Osteoblast (primary cell): ENCODE data around the gene PIGR. TPM values are rescaled to one million over a fixed set of nuclear protein-coding genes. Genes with fewer than 3 reads are reported as not detected.

ENCODE experiments used
- DNase-seq: peaks from one replicate; pipeline ENCODE4 v3.0.0; 2011; ENCODE audit warnings: low spot score, mixed read lengths; ENCODE audit not compliant: insufficient read length; ENCODE audit errors: missing footprints
- H2AFZ ChIP-seq: 2 replicates; pipeline ENCODE4 v1.6.0; 2011; ENCODE audit warnings: mild to moderate bottlenecking, low read length
- H3K27ac ChIP-seq: 2 replicates; pipeline ENCODE4 v1.5.1; 2011; ENCODE audit warnings: mild to moderate bottlenecking, low read depth, low read length, moderate library complexity
- H3K27me3 ChIP-seq: 2 replicates; pipeline ENCODE4 v1.6.0; 2012; ENCODE audit warnings: mild to moderate bottlenecking, control low read depth, inconsistent platforms, low read length, moderate library complexity; ENCODE audit not compliant: insufficient read depth
- H3K36me3 ChIP-seq: 2 replicates; pipeline ENCODE4 v1.5.1; 2011; ENCODE audit warnings: mild to moderate bottlenecking, low read length, control low read depth, moderate library complexity; ENCODE audit not compliant: insufficient read depth
- H3K4me1 ChIP-seq: 2 replicates; pipeline ENCODE4 v1.5.1; 2011; ENCODE audit warnings: mild to moderate bottlenecking, low read length, control low read depth, moderate library complexity; ENCODE audit not compliant: insufficient read depth
- H3K4me2 ChIP-seq: 2 replicates; pipeline ENCODE4 v1.6.0; 2011; ENCODE audit warnings: mild to moderate bottlenecking, low read length; ENCODE audit not compliant: insufficient read depth
- H3K4me3 ChIP-seq: fragments of 200-600 bp; sonication (generic); 3 replicates; pipeline ENCODE4 v1.5.1; 2012; ENCODE audit warnings: mild to moderate bottlenecking, low read length, inconsistent platforms; ENCODE audit not compliant: insufficient read depth
- H3K79me2 ChIP-seq: 2 replicates; pipeline ENCODE4 v1.6.0; 2012; ENCODE audit warnings: mild to moderate bottlenecking, low read length, control low read depth, inconsistent platforms; ENCODE audit not compliant: insufficient read depth
- H3K9me3 ChIP-seq: 2 replicates; pipeline ENCODE4 v1.5.1; 2011; ENCODE audit warnings: low read depth, low read length, control low read depth
- H4K20me1 ChIP-seq: 2 replicates; pipeline ENCODE4 v1.6.0; 2012; ENCODE audit warnings: mild to moderate bottlenecking, low read length, control low read depth; ENCODE audit not compliant: insufficient read depth
- total RNA-seq: library from RNA; depleted of rRNA; stranded (reverse); fragments of >200 nt; gene quantifications from 2 replicates; pipeline ENCODE4 v1.2.3, GENCODE V29; 2012
- TF ChIP-seq, protein P1 (sequence below): IDR thresholded peaks from 2 replicates; pipeline ENCODE4 v1.5.1; 2011; ENCODE audit warnings: mild to moderate bottlenecking, low read depth, low read length, moderate library complexity; ENCODE audit errors: extremely low read depth

The PIGR gene, protein sequence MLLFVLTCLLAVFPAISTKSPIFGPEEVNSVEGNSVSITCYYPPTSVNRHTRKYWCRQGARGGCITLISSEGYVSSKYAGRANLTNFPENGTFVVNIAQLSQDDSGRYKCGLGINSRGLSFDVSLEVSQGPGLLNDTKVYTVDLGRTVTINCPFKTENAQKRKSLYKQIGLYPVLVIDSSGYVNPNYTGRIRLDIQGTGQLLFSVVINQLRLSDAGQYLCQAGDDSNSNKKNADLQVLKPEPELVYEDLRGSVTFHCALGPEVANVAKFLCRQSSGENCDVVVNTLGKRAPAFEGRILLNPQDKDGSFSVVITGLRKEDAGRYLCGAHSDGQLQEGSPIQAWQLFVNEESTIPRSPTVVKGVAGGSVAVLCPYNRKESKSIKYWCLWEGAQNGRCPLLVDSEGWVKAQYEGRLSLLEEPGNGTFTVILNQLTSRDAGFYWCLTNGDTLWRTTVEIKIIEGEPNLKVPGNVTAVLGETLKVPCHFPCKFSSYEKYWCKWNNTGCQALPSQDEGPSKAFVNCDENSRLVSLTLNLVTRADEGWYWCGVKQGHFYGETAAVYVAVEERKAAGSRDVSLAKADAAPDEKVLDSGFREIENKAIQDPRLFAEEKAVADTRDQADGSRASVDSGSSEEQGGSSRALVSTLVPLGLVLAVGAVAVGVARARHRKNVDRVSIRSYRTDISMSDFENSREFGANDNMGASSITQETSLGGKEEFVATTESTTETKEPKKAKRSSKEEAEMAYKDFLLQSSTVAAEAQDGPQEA
- total RNA-seq: not detected in 2 replicates

DNA sequence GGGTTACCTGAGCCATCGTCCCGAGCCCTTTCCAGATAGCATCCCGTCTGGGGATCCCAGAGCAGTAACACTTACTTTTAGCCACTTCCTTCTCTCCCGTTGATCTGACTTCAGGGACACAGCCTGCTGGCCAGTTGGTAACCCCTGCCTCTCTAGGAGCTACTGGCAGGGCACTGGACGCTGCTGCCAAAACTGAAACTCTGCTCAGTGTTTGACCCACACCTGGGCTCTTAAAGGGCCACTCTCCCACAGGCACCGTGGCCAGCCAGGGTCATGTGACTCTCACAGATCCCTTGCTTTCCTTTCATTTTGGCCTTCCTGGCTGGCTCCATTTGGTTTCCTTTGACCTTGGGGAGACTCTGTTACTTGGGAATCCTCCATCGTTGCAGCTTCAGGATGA is at the start of gene PIGR:
TSS of gene PIGR (minus strand) at position 206 of the 400 bp plus-strand sequence. CDS start 5,935 bp downstream, outside the sequence.
- Histone ChIP-seq H3K36me3 (no peaks in the 10 kb centered on the region), H2AFZ (no peak within 1 kb of the TSS), H3K4me2 (no peak within 1 kb of the TSS), H3K9me3 (no peaks in the 10 kb centered on the region), H3K79me2 (no peaks in the 10 kb centered on the region), H3K27ac (no peak within 1 kb of the TSS), H3K4me3 (no peak within 1 kb of the TSS), H3K4me1 (no peaks in the 10 kb centered on the region), H3K27me3 (peaks cover 31% of the 10 kb centered on the region), H4K20me1 (no peaks in the 10 kb centered on the region)
- TF ChIP-seq, protein P1, sequence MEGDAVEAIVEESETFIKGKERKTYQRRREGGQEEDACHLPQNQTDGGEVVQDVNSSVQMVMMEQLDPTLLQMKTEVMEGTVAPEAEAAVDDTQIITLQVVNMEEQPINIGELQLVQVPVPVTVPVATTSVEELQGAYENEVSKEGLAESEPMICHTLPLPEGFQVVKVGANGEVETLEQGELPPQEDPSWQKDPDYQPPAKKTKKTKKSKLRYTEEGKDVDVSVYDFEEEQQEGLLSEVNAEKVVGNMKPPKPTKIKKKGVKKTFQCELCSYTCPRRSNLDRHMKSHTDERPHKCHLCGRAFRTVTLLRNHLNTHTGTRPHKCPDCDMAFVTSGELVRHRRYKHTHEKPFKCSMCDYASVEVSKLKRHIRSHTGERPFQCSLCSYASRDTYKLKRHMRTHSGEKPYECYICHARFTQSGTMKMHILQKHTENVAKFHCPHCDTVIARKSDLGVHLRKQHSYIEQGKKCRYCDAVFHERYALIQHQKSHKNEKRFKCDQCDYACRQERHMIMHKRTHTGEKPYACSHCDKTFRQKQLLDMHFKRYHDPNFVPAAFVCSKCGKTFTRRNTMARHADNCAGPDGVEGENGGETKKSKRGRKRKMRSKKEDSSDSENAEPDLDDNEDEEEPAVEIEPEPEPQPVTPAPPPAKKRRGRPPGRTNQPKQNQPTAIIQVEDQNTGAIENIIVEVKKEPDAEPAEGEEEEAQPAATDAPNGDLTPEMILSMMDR: no peak
- DNase-seq: no peak

DNA sequence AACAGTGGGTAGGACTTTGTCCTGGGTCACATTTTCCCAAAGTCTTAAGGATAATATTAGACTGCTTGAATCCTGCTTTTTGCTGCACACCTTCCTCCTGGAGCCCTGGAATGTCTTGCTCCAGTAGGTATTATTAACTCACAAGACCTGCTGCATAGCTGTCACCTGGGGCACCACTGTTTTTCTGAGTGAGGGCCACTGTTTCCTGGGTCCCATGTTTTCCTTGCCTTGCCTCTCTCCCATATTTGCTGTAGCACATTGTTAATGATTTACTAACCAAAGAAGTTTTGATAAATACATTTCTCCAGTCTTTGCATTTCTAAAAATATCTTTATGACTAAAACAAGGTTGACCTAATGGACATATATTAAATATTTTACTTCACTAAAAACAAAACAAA is 46.5 kb upstream of the PIGR start:
- Histone ChIP-seq H3K79me2 (no peaks in the 10 kb centered on the region), H3K27ac (no peak overlapping the region), H3K9me3 (no peaks in the 10 kb centered on the region), H4K20me1 (no peaks in the 10 kb centered on the region), H2AFZ (no peak overlapping the region), H3K4me1 (no peaks in the 10 kb centered on the region), H3K36me3 (no peaks in the 10 kb centered on the region), H3K4me2 (no peak overlapping the region), H3K4me3 (no peak overlapping the region), H3K27me3 (peaks cover 35% of the 10 kb centered on the region)
- DNase-seq: no peak
- TF ChIP-seq, protein P1: no peak

DNA sequence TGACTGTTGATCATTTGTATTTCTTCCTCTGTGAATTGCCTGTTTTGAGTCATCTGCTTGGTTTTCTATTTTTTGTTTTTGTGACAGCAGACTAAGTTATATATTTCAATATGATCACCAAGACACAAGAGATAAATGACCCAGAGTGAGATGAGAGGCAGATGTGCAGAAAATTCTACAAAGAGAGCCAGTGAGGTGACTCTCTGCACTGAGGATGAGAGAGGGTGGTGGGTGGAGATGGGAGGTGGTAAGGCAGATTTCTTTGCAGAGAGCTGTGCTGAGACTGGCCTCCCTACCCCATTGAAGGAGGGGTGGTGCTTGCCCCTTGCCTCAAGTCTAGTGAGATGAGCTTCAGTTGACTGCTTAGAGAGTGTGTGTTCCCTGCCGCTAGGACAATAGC is 41.6 kb upstream of the PIGR start:
- Histone ChIP-seq H3K4me2 (no peak overlapping the region), H3K27ac (no peak overlapping the region), H3K27me3 (peaks cover 39% of the 10 kb centered on the region), H3K4me1 (no peaks in the 10 kb centered on the region), H4K20me1 (no peaks in the 10 kb centered on the region), H3K9me3 (no peaks in the 10 kb centered on the region), H3K4me3 (no peak overlapping the region), H3K79me2 (no peaks in the 10 kb centered on the region), H3K36me3 (no peaks in the 10 kb centered on the region), H2AFZ (no peak overlapping the region)
- TF ChIP-seq, protein P1: no peak
- no peak for DNase-seq

DNA sequence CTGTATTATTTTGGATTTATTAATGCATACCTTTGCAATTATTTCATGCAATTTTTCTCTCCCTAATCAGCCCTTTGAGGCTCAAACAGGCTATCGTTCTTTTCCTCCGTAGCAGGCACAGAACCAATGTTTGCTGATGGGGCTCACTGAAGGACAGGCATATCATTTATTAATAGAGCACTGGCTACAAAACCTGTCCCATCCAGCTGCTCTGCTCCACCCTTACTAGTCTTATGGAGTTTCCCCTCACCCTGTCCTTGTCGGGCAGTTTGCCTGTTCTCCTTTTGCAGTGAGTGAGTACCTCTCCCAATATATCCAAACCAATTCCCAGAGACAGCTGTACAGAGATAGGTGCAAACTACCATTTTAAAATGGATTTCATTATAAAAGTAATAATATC is 40.6 kb upstream of the PIGR start:
- Histone ChIP-seq H3K79me2 (no peaks in the 10 kb centered on the region), H4K20me1 (no peaks in the 10 kb centered on the region), H2AFZ (no peak overlapping the region), H3K4me2 (no peak overlapping the region), H3K9me3 (no peaks in the 10 kb centered on the region), H3K36me3 (no peaks in the 10 kb centered on the region), H3K27me3 (peaks cover 40% of the 10 kb centered on the region), H3K4me1 (no peaks in the 10 kb centered on the region), H3K4me3 (no peak overlapping the region), H3K27ac (no peak overlapping the region)
- no peak for DNase-seq
- TF ChIP-seq, protein P1: no peak
